NCI-H748 treated with DMSO at 0.1 percent for 48 hours (cell line): ENCODE data around the gene ABLIM2.

Experiments
- DNase-seq: peaks from one replicate; lab custom pipeline; 2025; lab: John Stamatoyannopoulos, UW

Gene ABLIM2

DNA sequence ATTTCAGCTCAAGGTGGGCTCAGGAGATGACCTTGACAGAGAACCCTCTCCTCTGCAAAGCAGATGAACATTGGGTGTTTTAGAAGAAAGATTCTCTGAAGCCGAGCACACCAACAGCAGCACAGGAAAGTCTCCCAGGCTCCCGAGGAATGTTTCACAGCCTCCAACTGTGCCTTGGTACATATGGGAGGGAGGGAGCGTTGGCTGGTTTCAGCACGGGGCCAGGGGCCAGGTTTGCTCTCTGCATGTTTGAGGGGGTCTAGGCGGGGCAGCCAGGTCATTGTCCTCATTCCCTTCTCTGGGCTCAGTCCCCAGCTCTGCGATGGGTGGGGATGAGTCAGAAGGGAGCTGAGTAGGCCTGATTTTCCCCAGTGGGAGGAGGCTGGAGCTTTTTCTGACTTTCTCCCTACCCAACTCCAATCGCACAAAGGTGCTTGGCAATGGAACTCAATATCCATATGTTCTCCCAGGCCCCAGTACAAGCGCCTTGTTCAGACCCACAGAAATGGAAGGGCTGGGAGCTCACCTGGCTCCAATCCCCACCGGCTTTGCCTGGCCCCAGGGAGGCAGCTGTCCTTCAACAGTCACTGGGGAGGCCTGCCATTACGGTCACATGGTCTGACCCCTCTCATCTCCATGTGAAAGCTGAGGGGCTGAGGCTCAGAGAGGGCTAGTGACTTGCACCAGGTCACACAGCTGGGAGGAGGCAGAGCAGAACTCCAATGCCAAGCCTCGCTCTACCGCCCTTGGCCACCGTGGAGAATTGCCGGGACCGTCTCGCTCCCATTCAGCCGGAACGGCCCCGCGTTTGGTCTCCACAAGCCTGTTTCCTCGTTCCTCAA, 110.6 kb downstream of the ABLIM2 start:
- no peak for DNase-seq

DNA sequence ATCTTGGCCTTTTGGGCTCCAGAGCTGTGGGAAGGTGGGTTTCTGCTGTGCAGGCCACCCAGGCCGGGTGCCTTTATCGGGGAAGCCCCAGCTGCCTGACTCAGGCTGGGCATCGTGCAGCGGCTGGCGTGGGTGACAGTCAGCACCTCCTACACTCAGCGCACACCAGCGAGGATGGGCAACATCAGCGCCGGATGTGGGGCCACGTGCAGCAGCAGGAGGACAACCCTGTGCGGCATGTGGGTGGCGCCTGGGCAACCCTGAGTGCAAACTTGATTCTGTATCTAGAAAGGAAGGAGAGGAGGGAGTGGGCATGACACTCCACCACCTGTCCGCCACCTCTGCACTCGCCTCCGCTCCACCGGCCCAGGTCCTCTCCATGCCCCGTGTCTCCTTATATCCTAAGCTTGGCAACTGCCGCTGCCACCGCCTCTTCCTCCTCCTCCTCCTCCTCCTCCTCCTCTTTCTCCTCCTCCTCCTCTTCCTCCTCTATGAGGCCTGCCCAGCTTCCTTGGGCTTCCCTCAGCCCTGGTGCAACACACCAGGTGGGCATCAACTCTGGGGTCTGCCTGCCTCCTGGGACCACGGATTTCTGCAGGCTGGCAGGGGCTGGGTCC, 111.6 kb downstream of the ABLIM2 start:
- DNase-seq: no peak

DNA sequence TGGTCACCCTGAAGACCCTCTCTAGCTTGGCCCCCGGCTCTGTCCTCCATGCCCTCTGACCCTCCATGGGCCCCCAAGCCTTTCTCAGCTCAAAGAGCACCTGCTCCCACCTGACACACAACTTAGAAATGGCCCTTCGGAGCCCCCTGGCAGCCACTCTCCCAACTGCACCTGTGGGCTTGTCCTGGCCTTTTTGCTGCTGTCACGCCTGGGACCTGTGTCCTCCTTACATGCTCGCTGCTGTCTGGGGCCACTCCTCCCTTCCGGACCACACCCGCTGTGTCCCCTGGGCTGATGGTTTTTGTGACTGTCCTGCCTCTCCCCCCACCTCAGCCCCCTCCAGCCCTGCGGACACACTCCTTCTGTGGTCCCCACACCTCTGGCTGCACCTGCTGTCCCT, 112.7 kb downstream of the ABLIM2 start:
- peak; percentile 74 for DNase-seq

DNA sequence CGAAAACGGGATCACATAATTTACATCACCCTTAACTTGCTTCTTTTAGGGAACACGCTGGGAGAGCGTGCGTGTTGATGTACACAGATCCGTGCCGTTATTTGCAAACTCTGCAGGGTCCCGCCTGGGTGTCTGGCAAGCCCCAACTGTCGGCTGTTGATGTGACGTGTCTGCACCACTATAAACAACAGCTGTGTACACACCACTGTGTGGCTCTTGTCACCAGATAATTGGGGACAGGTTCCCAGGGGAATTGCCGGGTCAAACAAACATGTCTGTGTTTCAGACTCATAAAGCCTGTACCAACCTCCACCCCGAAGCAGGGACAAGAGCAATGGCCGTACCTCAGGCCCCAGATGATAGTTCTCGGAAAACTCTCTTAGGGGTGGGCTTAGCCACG, 113.9 kb downstream of the ABLIM2 start:
- peak; percentile 95 for DNase-seq

DNA sequence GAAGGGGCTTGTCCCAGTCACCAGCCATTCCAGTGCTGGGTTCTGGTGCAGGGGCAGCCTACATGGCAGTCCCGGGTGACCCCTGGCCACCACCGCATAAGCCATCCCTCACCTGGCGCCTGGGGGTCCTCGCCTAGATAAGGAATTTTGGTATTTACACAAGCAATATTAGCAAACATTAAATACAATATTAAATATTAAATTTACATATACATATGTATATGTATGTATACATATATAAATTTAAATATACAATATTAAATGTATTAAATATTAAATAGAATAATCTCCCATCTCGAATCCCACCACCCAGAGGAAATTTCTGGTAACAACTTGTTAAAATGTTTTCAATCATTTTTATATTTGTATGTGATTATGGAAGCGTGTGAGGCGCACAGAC, 114.4 kb downstream of the ABLIM2 start:
- no peak for DNase-seq

DNA sequence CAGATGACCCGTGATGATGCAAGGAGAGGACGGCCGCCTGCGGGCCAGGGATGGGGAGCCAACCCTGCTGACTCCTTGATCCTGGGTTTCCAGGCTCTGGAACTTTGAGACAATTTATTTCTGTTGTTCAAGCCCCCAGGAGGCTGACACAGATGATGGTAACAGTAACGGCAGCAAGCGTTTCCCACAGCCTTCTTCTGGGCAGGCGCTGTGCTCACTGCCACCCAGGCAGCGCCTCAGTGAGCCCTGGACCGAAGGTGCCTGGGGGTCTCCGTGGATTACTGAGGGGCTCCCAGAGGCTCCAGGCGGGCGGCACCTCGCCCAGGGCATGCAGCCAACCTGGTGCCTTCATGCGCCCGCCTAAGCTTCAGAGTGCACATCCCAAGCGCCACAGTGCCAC, 115.0 kb downstream of the ABLIM2 start:
- no peak for DNase-seq

DNA sequence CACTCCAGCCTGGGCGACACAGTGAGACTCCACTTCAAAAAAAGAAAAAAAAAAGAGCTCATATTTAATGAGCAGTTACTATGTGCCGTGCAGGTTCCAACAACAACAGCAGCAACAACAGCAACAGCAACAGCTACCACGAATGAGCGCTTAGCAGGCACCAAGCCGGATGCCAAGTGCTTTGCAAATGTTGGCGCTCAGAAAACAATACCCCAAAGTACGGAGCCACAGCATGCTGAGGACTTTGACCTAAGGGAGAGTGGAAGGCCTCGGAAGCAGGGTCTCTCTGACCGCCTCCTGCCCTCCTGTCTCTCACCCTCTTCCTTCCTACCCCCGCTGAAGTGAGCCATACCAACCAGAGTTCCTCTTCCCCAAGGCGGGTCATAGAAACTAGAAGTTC, 116.7 kb downstream of the ABLIM2 start:
- DNase-seq: no peak

DNA sequence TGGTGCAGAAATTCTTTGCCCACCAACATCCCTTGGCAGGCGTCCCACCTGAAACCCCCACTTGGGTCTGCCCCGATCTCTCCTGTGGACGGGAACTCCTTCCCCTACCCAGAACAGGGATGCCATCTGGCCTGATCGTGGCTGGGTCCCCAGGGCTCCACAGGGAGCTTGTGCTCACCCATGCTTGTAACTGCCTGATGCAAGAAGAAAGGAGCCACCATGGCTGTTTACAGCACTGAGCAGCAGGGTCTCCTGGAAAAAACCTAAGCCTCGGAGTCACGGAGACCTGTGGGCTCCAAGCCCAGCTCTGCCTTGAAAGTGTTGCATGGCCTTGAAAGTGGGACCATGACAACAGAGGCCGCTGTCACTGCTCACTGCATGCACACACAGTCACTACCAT, 117.4 kb downstream of the ABLIM2 start:
- no peak for DNase-seq

DNA sequence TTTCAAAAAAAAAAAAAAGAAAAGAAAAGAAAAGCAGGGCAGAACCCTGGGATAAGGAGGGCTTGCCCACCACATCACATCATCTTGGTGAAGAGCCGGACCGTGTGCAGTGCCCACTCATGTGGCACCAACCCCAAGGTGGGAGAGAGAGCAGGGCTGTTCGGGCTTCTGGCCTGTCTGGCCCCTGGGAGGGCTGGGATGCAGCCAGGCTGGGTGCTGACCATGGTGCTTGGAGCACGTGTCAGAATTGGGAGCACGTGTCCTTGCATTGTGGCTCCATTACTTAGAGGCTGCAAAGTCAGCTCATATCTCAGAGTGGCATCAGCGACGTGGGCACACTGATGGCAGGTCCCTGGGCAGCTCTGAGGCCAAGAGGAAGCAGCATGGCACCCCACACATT, 118.0 kb downstream of the ABLIM2 start:
- DNase-seq: no peak

DNA sequence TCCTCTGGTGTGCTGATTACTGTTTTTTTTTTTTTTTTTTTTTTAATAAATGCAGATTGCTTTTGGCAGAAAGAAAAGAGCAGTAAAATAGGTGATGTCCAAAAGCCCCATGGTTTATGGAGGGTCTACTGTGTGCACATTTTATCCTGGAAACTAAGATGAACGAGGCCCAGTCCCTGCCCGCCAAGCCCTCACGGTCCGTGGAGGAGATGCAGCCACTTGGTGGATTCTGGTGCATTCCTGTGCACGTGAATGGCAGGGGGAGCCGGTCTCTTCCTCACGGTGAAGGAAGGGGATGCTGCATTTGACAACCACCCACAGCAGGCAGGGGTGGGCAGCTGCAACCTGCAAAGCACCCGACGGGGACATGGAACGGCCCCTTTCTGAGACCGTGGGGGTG, 118.8 kb downstream of the ABLIM2 start:
- no peak for DNase-seq

DNA sequence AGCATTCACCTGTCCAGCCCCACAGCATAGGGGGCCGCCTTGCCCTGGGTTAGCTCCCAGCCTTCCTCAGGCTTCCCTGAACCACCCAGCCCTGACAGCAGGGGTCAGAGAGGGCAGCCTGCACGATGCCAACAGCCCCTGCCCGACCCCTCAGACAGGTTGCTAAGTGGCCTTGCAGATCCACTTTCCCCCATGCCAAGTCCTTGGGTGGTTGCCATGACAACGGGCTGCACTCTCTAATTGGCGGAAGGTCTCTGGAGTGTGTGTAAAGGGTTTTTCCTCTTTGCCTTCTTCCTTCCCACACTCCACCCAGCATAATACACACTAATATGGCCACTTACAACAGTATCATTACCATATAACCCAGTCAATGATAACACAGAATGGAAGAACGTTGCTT, 119.3 kb downstream of the ABLIM2 start:
- peak; percentile 93 for DNase-seq

DNA sequence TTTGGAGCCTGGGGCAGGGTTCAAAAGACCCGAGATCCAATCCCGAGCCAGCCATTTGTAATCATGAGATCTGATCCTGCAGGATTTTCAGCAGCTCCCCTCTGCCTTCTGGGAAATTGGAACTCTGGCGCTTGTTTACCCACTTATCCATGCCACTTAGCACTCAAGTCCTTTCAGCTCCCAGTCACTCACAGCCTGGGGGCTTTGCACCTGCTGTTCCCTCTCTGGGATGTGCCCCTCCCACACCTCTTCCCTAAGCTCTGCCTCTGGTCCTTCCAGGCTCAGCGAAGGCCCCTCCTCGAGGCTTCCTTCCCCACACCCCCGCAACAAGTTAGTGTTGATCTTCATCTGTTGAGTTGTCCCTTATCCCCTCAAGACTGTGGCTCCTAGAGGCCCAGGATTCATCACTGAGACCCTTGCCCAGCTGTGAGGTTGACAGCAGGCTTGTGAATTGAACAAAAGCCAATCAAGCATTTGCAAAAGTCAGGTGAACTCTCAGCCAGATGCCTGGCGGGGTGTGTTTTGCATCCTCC, 119.8 kb downstream of the ABLIM2 start:
- DNase-seq: peak; percentile 89

DNA sequence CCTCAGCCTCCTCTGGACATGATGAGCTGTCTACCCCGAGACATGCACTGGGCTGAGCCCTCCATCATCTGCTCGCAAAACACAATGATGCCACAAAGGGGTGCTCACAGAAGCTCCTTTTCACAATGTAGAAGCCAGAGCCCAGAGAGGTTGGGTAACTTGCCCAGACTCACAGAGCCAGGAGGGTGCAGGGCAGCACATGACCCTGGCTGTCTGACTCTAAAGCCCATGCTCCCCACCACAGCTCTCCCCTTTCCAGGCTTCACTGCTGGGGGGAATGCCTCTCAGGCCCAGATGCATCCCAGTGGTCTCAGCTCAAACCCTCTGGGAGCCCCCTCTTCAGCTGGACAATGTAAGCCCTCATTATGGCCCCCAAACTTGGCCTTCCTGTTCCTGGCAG, 120.5 kb downstream of the ABLIM2 start:
- no peak for DNase-seq

DNA sequence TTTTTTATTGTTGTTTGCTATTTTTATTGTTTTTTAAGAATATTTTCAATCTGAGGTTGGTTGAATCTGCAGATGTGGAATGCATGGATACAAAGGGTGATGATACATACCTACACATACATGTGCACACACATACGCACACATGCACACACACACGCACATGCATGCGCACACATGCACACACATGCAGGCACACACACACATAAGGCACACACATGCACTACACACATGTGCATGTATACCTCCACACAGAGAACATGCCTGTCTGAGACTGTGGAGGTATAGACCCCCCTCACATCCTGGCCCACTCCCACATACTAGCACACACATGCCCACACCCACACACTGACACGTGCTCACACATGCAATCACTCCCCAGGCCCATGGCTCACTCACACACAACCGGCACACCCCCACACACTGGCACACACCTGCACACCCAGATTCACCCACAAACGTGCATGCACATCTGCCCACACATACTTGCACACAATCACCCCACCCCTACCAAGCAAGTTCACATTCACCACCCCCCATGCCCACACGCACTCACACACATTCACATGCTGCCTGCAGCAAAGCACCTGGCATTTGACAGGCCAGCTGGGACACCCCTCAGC, 121.4 kb downstream of the ABLIM2 start:
- no peak for DNase-seq

DNA sequence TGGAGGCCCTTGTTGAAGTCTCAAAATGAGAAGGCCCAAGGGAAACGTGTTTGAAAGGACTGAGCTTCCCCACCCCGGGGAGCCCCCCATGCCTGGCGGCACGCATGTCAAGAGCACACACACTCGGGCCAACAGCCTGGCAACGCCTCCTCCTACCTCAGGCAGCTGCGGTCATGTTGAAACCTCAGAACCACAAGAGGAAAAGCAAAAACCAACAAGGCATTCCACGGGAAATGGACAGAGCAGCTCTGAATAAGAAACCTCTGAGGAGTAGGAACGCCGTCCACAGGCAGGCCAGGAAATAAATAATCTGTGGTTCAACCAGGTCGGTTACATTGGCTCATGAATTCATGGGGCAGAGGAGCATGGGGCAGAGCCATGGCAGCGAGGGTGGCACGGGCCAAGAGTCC, 123.2 kb downstream of the ABLIM2 start:
- no peak for DNase-seq

DNA sequence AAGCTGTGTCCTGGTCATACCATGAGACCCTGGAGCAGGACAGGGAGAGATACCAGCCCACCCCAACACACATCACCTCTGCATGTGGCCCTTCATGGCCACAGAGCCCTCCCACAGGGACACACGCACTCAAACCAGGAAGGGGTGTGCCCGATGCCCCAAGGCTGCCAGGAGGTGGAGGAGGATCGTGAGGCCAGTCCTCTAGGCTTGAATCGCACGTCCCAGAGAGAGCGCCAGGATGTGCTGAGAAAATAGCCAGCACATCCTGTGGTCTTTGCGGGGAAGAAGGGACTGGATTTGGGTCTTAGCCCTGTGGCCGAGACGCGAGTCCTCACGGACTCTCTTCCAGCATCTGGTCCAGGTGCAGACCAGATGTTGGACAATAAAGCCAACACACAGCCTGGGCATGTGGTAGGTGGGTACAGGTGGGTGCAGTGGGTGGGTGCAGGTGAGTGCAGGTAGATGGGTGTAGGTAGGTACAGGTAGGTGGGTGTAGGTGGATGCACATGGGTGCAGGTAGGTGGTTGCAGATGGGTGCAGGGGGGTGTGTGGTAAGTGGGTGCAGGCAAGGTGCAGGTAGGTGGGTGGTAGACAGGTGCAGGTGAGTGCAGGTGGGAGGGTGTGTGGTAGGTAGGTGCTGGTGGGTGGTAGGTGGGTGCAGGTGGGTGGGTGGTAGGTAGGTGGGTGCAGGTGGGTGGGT, 124.6 kb downstream of the ABLIM2 start:
- DNase-seq: no peak

DNA sequence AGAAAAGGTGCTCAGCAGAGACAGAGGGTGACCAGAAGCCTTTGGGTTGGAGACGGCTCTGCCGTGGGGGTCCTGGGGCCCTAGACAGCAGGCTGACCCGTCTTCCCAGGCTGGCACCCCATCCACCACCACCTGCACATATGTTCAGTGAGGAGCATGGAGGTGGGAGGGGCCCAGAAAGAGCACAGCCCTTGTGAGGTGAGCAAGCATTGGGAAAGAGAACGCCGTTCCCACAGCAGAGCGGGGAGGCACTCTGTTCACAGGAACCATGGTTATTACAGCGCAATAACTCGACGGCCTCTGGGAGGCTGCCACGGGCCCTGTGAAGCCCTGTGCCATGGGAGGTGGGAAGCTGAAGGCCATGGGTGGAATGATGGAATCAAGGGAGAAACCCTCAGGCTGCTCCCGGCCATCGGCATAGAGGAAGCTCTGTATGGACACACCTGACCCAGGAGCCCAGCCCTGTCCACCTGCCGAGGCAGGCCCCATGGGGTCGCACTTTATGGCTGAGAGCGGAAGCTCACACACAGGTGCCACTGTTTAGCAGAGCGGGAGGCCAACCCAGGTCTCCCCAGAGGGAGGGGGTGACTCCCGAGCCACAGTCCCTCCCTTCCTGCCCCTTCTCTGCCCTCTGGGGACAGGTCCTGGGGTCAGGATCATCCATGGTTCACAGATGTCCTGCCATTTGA, 125.4 kb downstream of the ABLIM2 start:
- DNase-seq: no peak

DNA sequence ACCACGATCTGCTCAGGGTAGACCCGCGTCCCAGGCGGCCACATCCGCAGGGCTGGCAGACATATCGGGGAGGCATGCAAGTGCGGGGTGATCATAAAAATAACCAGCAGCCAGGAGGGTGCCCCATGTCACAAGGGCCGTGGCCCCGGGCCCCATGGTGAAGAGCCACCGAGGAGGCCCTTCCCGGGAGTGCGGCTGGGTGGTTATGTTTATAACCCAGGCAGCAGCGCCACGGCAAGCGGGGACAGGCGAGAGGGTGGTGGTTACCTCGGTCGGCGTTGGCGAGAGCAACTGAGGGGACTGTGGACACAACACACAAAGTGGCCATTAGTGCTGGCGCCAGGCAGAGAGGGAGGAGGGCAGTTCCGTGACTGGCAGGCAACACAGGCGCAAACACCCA, 126.2 kb downstream of the ABLIM2 start:
- DNase-seq: no peak

DNA sequence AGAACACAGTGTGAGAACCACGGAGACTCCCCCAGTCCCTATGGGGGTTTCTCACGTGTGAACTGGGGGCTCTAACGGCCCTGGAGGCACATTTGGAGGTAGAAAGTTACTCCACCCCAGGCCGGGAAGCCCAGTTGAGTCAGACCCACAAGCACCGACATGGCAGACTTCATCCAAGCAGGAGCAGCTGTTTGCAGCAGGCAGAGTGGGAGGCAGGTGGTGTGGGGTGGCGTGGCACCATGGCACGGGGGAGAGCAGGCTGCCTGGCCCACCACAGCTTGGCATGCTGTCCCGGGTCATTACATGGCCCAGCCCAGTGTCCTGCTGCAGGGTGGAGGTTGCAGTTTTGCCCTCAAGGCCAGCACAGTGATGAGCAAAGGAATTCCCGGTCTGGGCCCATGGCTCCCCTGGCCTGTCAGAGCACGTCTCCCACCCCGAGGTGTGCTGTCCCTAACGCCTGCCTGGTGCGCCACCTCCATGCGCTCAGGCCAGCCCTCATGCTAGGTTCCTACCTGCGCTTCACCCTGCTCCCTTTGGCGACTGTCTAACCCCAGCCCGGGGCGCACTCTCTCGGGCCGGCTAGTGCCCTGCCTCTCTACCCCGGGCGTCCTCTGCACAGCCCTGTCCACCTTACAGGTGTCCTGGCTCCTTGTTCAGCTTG, 128.4 kb downstream of the ABLIM2 start:
- DNase-seq: no peak

DNA sequence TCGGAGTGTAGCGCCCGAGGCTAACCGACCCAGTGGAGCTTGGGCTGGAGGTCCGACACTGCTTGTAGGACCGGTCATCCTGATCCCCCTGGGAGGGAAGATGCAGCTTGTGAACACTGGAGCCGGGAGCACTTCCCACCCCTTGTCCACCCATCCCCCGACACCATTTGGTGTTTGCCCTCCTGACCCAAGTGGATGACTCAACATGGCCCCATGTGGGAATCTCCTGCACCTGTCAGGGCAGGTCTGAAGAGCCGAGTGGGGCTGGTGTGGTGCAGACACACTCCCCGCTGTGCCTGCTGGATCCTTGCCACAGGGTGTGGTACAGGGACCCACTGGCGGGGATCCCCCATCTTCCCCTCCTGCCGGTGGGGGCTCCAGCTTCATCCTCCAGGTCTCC, 128.9 kb downstream of the ABLIM2 start:
- no peak for DNase-seq

DNA sequence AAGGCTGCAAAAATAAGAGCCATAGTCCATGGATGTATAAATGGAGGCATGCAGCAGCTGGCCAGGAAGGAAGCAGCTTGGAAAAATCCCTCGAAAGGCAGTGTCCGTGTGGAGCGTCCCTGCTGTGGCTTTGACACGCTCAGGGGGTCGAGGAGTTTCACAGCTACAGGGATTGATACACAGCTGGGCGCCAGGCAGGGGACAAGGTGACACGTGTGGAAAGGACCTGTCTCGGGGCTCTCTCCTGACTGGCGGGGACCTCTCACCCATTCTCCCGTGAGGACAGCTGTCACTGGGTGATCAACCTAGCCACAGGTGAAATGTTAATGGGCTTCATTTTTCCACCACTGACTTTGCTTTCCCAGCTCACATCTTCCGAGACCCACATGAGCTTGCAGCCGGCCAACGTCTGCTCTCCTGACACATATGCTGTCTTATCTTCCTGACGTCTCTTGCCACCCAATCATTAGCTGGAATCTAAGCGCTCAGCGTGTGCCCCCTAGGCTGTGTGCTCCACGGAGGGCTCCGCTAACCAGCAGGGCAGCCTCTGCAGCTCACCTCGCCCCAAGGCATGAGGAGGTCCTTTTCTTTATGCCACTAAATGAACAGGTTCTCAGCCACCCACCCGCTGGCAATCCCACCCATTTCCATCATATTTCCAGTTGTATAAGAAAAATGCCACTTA, 129.6 kb downstream of the ABLIM2 start:
- no peak for DNase-seq
